Hematopoietic multipotent progenitor cell treated with erythropoietin and hydrocortisone succinate and interleukin-3 and kit ligand, for 17 days (in vitro differentiated cells): Measurements from ENCODE around the gene KRT77.
"Not testable (repeated sequence)": the region's sequence is repeated elsewhere in the genome, so short reads cannot be mapped to it uniquely, and the experiment has no call there.

Source experiments
- DNase-seq: peaks from one replicate; pipeline ENCODE4 v3.0.0-alpha.2; 2015; ENCODE audit warnings: low spot score

The KRT77 gene

DNA sequence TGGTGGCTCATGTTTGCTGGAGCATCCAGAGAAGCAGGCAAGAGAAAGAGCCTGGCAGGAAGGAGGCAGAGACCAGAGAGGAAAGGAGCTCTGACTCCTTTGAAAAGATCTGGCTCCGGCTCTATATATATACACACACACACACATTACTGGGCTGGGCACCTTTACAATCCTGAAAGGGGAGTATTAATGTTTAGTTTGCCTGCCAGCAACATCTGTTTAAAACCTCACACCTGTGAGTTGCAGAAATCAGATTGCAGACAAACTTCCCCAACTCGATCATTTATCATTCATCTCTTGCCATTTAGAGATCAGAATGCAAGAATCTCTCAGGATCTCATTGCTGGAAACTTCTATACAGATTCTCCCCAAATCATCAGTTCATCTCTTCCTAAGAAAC lies at the start of gene KRT77:
KRT77 (minus strand) TSS at position 101 of the 400 bp plus-strand sequence; CDS start at position 11, 90 bp downstream.
- no peak for DNase-seq

DNA sequence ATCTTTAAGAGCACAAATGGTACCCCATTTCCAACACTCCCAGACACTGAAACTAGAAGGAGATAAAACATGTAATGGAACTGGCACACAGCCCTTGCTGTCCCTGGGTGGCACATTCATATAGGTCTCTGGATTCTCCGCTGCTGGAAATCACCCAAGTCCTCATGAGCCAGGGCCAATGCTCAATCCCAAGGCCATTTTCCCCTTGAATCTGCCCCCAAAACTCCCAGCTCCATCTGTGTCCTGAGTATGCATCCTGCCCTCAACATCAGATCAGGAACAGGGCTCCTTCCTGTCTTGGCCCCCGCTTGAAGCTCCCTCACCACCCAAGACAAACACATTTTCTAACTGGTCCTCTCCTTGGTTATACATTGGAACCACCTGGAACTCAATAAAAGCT lies 49.2 kb upstream of the KRT77 start:
- no peak for DNase-seq

- no peak for DNase-seq
Measured at GRCh38 chr12:52751795-52752194, 48.5 kb upstream of the KRT77 start.

GRCh38 chr12:52750532-52750931 lies 47.2 kb upstream of the KRT77 start:
- not testable (repeated sequence) for DNase-seq

DNA sequence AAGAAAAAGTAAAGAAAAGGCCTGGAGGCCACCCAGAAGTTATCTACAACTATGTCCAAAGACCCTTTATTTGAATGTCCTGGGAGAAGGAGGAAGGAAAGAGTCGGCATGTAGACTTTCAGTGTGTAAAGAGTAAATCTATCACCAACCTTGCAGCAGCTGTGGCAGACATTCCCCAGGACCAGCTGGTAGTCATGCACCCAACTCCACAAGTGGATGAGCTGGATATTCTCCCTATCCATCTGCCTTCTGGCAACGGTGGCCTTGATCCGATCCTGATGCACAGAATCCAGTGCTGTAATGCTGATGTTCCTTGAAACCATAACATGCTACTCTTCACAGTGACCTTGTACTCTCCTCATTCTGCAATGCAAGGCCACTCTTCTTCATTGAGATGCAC lies 46.5 kb upstream of the KRT77 start:
- no peak for DNase-seq

GRCh38 chr12:52748578-52748977 lies 45.3 kb upstream of the KRT77 start:
- DNase-seq: no peak

DNA sequence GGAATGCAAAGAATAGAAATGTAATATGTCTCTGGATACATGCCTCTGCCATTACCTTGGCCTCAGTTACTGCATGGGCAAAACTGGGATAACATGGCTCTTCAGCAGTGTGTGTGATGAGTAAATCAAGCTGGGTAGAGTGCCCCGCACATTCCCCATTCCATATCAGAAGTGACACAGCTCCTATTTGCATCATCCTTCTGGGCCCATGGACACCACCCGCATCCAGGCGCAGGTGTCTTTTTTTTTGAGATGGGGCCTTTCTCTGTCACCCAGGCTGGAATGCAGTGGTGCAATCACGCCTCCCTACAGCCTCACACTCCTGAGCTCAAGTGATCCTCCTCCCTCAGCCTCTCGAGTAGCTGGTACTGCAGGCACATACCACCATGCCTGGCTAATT lies 42.2 kb upstream of the KRT77 start:
- DNase-seq: no peak

DNA sequence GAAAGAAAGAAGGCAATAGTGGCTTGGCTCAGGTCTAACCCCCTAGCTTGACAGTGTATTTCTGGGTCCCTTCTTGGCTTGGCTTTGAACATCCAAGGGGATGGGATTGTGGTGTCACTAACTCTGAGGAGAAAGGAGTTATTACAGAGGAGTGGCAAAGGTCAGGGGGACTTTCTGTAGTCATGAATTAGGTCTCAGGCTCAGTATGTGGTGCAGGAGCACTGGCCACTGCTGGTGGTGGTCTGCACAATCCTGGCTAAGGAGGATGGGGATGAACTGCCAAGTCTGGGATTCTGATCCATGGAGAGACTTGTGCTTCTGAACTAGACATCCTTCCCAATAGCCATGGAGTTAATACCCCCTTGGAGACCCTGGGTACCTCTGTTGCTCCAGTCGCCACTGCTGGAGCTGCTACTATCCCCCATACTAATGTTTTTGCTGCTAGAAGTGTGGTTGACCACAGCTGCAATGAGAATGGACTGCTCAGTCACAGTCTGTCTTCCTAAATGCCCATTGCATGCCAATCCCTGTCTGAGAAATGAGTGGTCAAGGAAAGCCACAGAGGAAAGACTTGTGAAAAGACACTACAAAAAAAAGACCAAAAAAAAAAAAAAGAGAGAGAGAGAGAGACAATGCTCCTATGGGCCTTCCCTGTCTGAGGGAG lies 41.3 kb upstream of the KRT77 start:
- DNase-seq: no peak

- DNase-seq: no peak
Measured at GRCh38 chr12:52742822-52743457, 39.6 kb upstream of the KRT77 start.

DNA sequence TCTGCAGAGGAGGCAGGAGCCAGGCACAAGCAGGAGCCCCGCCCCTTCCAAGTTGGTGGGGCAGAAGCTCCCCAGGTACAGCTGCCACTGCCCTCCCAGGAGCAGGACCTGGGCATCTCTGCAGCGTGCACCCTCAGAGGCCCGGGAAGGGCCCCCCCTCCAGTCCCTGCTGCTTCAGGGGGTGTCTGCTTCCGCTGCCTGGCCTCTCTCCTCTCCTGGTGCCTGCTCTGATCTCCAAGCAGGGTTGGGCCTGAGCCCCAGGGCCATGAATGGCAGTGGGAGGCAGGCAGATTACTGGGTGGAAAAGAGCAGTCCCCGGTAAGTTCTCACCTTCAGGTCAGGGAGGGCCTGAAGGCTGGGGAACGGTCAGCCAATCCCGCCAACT lies 38.9 kb upstream of the KRT77 start:
- DNase-seq: no peak

GRCh38 chr12:52741375-52742195 lies 38.3 kb upstream of the KRT77 start:
- DNase-seq: peak; percentile 39

GRCh38 chr12:52740584-52740983 lies 37.3 kb upstream of the KRT77 start:
- DNase-seq: no peak

DNA sequence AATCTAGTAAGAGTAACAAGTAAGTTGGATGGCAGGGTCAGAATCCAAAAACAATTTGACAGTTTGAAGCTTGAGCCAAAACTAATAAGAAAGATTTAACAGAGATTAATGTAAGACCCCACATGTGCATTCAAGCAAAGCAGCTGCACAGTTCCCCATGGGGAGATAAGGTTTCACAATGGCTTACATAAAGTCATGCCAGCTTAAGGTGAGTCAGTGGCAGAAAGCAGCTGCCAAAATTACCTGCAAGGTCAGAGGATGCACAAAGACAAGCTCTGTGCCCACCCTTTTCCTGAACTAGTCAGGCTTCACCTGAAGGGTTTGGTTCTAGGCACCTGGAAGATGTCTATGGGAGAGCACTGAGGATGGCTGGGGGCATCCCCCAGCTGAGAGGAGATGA lies 36.6 kb upstream of the KRT77 start:
- DNase-seq: no peak

- no peak for DNase-seq
Measured at GRCh38 chr12:52735816-52736632, 32.7 kb upstream of the KRT77 start.

DNA sequence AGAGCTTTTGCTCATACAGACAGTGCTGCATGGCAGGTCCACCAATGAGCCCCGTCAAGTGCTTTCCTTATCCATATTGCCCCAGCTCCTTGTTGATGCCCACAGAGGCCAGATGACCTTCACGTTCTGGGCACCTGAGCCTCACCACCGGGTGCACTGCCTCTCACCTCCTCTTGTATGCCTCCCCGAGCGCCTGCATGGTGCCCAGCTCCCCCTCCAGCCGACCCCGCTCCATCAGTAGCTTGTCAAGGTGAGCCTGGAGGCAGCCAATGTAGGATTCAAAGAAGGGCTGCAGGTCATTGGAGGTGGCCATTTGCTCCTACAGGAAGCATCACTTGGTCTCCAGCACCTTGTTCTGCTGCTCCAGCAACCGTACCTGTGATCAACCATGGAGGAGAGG lies 31.8 kb upstream of the KRT77 start:
- no peak for DNase-seq

GRCh38 chr12:52730793-52731192 lies 27.5 kb upstream of the KRT77 start:
- no peak for DNase-seq

- DNase-seq: no peak
Measured at GRCh38 chr12:52730383-52730782, 27.1 kb upstream of the KRT77 start.

DNA sequence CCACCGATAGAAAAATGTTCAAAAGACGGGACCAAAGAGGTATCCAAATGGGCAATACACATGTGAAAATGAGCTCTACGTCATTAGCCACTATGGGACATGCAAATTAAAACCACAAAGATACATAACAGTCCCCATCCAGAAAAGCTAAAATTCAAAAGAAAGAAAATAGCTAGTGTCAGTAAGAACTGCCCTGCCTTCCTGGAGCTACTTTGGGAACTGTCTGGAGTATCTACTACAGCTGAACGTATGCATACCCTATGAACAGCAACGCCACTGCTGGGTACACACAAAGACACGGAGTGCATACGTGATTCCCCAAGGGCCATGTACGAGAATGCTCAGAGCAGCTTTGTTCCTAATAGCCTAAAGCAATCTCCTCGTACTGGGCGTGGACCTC lies 25.8 kb upstream of the KRT77 start:
- no peak for DNase-seq

- no peak for DNase-seq
Measured at GRCh38 chr12:52728374-52728773, 25.1 kb upstream of the KRT77 start.

DNA sequence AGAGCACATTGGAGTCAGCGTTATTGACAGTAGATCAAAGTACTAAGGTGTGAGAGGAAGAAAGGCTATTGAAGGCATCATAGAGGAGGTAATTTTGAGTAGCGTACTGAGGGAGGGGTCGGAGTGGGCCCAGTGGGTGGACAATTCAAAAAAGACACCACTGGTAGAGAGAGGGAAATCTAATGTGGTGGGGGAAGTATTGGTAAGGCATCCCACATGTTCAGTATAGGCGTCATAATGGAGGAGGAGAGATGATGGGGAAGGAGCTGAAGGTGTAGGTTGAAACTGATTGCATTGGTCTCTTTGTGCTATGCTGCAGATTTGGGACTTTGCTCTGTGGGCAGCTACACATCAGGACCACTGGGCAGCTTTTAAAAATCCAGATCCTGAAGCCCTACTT lies 23.7 kb upstream of the KRT77 start:
- DNase-seq: no peak

DNA sequence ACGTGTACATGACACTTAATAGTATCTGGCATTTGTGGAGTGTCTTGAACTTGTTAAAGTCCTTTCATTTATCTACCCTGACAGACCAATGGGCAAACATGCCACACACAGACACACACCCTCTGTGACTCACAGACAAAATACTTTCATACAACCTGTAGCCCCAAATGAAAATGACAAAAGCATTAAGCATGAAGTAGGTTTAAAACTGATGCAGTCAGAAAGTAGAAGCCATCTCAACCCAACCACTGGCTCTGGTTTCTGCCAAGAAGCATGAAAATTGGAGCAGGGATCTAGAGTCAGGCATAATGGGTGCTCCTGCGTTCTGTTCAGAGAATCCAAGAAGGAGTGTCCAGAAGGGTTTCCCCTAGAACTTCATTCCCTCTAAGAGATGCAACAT lies 23.1 kb upstream of the KRT77 start:
- no peak for DNase-seq

- DNase-seq: no peak
Measured at GRCh38 chr12:52724384-52724783, 21.1 kb upstream of the KRT77 start.
